HuH-7 (cell line): ENCODE results near the gene SIDT2.
"Not testable (repeated sequence)": the region's sequence is repeated elsewhere in the genome, so short reads cannot be mapped to it uniquely, and the experiment has no call there.

ENCODE experiments used
- DNase-seq: peaks from one replicate; pipeline ENCODE4 v3.0.0; 2011; ENCODE audit warnings: low spot score

Gene SIDT2

DNA sequence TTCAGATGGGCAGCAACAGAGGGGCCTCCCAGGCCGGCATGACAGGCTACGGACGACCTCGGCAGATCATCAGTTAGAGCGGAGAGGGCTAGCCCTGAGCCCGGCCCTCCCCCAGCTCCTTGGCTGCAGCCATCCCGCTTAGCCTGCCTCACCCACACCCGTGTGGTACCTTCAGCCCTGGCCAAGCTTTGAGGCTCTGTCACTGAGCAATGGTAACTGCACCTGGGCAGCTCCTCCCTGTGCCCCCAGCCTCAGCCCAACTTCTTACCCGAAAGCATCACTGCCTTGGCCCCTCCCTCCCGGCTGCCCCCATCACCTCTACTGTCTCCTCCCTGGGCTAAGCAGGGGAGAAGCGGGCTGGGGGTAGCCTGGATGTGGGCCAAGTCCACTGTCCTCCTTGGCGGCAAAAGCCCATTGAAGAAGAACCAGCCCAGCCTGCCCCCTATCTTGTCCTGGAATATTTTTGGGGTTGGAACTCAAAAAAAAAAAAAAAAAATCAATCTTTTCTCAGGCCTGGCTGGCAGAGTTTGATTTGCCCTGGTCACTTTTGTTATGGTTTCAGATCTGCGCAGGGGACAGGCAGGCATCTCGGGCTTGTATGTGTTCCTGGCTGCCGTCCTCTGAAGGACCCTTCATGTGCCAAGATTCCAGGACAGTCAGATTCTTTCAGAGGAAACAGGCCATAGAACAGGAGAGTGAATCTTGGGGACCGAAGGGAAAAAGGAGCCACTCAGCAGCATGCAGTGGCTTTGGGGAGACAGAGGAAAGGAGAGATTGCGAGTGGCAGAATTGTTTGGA, 25.9 kb downstream of the SIDT2 start:
- DNase-seq = no peak

DNA sequence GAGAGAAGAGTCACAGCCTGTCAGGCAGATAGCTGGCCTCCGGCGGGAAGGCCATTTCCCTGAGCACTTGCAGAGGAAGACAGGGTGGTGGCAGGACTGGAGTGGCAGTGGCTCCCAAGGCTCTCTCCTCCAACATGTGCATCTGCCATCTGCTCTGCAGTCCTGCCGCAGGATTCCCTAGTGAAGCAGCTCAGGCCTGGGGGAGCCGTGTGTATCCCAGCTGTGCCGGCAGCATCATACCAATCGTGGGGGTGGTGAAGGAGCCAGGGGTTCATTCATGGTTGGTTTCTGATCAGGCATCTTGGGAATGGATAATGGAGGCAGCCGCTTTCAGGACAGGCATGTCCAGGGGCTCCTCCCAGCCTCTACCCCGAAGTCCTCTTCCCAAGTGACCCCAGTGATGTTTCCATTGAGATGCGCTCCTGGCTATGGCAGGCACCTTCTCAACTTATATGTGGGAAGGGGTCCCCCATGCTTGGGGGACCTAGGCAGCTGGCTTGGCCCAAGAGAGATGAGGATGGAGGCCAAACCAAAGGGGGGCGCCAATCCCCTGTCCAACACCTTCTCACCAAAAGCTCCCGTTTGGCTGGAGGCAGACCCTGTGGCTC, 26.8 kb downstream of the SIDT2 start:
- DNase-seq = no peak

DNA sequence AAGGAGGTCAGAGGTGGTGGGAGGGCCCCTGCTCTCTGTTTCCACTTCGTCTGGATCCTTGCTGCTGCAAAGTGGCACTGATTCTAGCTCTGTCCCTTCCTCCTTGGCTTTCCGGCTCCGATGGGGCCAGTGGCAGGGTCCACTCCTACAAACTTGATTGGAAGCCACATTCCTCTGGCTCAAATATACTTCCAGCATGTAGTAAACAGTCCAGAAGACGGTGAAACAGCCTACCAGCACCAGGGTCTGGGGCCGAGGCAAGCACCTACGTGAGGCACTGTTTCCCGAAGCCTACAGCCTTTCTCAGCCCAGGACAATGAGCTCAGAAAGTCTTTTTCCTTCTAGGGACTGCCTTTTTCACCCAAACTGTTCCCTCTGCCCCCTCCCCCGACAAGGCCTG, 27.6 kb downstream of the SIDT2 start:
- not testable (repeated sequence) for DNase-seq

DNA sequence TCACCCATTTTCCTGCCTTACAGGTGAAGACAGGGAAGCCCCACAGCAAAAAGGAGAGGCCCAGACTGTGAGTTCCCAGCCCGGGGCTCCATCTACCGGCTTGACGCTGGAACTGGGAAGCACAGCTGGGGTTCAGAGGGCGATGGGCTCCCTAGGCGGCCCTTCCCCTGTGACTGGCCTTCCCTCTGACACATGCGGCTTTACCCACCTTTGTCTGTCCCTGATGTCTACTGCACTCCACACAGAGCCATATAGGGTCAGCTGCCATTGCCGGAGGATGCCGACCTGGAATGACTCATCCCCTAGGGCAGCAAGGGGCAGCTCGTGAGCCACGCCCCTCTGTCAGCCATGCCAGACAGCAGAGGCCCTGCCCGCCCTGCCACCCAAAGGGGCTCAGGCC, 28.3 kb downstream of the SIDT2 start:
- not testable (repeated sequence) for DNase-seq

DNA sequence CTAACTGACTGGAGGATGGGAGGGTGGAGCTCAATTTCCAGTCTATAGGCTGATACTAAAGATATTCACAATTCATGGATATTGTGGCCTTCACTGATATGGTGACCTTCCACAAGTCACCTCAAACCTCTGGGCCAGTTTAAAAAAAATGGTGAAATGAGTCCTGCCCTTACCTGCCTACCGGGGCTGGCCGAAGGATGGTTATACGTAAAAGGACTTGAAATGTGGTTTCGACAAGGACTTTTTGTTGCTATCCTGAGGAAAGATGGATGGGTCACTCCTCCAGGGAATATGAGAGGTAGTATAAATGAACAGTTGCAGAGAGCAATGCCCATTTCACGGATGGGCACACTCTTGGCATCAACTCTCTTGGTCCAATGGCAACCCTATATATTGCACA, 28.9 kb downstream of the SIDT2 start:
- not testable (repeated sequence) for DNase-seq

DNA sequence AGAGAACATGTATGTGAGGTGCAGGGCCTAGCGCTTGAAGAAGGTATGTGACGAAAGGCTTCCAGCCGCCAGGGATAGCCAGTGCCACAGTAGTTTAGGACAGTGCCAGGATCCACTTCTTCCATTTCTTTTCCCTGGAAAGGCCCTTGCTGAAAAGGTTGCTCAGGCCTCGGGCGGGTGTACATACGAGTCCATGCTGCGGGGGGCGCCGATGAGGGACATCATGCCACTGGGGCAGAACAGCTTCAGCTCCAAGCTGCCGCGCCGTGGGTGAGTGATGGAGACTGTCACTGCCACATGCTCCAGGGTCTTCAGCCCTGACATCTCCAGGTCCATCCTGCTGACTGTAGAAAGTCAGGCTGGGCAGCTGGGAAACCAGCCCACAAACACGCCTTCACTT, 30.2 kb downstream of the SIDT2 start:
- not testable (repeated sequence) for DNase-seq

DNA sequence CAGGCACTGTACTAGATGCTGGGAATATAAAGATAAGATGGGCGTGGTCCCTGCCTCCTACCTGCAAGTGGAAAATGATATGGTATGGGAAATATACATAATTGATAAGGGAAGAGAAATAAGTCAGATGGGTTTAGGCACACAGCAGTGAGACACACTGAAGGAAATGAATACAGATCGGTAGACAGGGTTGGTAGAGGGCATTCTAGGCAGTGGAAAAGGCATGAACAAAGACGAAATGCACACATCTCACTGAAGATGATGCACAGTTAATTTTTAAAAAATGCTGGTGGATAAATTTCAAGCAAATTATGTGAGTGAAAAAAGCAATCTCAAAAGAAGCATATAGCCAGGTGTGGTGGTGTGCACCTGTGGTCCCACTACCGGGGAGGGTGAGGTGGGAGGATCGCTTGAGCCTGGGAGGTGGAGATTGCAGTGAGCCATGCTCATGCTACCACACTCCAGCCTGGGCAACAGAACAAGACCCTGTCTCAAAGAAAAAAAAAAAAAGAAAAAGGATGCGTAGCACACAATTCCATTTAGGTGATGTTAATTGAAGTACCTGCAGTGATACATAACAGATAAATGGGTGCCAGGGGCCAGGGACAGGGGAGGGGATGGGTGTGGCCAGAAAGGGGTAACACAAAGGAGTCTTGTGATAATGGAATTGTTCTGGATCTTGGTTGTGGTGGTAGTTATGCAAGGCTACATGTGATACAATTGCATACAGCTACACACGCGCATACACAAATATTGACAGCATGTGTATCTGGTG, 31.0 kb downstream of the SIDT2 start:
- not testable (repeated sequence) for DNase-seq

DNA sequence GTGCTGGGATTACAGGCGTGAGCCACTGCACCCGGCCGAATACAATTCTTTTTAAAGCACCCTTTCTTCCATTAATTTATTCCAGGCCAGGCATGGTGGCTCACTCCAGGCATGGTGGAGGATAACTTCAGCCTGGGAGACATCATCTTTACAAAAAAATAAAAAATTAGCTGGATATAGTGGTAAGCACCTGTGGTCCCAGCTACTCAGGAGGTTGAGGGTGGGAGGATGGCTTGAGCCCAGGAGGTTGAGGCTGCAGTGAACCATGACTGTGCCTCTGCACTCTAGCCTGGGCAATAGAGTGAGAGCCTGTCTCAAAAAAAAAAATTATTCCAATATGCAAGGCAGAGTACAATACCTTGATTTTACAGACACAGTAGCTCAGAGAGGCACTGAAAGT, 32.1 kb downstream of the SIDT2 start:
- no peak for DNase-seq

DNA sequence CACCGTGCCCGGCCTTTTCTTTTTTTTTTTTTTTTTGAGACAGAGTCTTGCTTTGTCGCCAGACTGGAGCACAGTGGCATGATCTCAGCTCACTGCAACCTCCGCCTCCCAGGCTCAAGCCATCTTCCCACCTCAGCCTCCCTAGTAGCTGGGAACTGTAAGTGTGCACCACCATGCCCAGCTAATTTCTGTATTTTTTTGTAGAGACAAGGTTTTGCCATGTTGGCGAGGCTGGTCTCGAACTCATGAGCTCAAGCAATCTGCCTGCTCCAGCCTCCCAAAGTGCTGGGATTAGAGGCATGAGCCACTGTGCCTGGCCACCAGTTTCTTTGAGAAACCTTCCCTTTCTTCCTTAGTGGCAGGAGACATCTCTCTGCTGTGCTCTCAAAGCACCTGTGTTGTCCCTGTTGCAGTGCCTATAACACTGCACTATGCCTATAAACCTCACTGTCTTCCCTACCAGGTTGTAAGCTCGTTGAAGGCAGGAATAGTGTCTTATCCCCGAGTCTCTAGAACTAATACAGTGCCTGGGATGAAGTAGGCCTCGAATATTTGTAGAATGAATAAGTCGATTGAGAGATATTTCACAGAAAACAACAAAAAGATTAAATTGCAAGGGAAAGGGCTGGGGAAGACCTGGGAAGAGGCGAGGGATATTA, 34.3 kb downstream of the SIDT2 start:
- no peak for DNase-seq

DNA sequence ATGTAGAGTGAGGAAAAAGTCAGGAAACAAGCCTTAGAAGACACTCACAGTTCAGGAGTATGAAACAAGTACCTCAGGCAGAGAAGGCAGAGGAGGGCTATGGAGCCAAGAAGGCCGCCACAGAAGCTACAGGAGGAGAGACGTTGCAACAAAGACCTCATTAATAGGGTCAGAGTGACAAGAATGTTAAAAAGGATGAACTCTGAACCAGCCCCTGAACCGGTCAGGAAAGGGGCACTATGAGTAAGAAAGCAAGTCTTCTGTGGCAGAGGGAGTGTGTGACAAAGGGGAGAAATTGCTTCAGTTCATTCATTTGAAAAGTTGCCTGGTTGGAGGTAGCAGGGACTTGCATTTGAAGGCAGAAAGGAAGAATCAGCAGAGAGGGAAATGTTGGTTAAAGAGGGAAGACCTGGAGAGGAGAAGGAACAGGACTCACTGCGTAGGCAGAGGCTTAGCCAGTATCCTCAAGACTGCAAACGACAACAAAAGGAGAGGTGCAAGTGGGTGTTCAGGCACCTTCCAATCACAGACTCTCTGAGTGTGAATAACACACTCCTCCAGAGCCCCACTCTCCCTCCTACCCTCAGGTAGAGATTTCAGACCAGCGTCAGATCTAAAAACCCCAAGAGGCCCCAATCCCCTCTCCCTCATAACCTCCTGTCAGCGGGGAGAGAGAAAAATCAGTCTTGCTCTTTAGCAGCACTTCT, 36.0 kb downstream of the SIDT2 start:
- DNase-seq = no peak

DNA sequence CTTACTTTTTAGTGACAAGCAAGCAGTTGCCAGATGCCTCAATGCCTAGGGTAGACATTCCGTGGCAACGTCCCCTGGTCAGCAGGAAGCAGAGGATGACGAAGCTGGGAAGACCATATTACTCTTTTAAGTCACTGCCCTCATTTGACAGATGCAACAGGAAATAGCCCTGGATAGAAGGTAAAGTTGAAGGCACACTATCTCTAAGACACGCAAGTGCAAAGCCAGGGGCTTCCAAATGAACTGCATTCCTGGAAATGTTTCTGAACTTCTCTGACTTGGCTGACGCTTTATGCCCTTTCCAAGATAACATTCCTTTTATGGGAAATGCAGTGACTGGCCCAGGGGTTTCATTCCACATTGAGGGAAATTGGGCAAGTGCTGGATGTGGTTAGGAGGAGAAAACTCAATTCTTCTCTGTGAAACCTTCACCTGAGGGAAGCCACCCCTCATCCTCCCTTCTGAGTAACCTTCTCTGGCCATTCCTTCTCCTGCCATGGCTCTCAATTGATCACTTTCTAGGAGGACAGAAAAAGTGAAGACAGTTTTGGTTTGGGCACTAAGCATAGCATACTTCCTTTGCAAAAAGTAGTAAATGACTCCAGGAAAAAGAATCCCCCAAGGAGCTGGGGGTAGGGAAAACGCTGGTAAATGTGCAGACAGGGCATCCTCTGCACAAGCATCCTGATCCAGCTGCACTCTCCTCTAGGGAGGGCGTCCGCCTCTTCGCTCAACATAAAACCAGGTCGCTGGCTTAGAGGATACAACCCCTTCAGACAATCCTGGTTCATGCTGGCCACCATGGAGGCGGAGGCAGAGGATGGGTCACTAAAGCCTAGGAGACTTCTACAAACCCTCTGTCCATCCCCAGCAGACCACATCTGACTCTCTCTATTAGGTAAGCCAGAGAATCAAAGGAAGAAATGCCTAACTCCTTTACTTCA, 38.9 kb downstream of the SIDT2 start:
- no peak for DNase-seq

DNA sequence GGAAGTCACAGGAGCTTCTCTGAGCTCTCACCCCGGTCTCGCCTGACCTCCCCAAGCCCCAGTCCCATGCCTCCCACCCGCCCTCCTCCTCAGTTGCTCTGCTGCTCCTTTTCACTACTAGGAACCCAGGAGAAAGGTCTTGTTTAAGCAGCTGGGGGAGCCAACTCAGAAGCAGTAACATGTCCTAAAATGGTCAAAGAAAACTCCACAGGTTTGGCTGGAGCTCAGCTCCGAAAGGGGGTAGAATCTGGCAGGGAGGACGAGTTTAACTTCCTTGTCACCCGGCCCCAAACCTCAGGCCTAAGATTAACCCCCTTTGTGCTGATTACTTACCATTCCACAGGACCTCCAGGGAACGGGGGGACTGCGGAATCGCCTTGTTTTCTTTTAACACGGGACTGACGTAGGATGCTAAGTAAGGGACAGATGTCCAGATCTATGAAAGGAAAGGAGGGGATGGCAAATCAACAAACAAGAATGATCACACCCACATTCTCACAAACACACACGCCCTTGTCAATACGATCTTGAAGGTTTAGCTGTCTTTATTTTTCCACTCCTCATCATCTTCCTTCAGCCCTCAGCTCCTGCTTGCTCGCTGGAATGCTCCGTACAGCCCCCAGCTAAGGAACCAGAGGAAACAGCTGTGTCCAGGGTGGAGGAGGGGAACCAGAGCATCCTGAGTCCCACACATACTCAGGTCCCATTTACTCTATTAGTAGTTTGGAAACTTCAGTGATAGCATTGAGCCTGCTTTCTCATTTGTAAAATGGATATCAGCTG, 39.8 kb downstream of the SIDT2 start:
- DNase-seq = no peak

DNA sequence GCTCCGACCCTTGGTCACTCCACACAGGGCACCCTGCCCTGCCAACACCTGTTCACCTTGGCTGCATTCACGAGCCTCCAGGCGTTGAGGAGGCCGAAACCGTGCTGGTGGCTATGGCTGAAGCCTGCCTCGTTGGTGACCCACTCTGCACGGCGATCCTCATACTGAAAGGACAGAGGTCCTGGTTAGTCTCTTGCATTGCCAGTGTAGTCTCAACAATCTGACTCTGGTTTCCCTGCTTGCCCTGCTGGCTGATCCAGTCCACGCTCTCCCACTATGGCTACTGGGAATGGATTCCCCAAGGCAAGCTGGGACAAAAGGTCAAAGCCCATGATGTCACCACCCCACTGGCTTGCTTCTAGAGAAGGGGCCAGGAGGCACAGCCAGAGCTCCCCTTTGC, 40.5 kb downstream of the SIDT2 start:
- DNase-seq = no peak

DNA sequence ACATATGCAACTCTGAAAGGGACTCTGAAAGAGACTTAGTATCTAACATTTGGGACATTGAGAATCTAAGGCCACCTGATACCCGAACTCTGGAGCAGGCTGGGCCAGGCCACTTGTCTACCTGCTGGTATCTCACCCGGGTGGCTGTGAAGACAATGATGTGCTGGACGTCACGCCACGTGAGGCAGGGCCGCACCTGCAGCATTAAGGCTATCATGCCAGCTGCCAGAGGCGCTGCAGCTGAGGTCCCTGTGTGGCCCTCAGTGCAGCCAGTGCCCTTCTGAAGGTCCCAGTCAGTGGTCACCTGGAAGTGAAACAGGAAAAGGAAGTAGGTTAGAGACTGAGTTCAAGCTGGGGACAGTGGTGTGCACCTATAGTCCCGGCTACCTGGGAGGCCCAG, 40.9 kb downstream of the SIDT2 start:
- DNase-seq = no peak

DNA sequence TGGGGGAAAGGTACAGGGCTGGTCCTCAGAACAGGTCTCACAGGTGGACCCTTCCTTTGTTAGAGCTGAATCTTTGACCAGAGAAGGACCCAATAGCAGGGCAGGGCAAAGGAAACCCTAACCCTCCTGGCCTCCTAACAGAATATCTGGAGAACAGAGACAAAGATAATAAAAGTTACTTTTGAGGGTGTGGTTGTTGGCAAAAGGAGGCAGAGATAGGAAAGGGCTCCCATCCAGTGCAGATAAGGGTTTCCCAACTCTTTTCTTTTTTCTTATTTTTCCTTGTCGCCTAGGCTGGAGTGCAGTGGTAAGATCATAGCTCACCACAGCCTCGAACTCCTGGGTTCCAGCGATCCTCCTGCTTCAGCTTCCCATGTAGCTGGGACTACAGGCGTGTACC, 41.5 kb downstream of the SIDT2 start:
- no peak for DNase-seq

DNA sequence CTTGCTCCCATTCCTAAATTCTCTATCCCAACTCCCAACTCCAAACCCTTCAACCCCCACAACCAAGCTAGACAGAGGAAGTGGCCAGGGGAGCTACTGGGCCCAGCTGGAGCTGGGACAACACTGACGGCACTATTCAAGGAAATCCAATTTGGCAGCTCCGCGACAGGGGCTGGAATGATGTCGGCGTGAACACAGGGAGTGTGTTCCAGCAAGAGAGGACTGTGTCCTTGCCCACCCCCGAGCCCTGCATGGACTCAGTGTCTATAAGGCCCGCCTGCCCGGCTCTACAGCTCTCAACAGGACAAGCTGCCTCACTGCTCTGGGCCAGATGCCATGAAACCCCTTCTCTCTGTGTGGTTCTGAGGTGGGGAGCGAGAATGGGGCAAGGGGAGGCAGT, 42.0 kb downstream of the SIDT2 start:
- DNase-seq = no peak

DNA sequence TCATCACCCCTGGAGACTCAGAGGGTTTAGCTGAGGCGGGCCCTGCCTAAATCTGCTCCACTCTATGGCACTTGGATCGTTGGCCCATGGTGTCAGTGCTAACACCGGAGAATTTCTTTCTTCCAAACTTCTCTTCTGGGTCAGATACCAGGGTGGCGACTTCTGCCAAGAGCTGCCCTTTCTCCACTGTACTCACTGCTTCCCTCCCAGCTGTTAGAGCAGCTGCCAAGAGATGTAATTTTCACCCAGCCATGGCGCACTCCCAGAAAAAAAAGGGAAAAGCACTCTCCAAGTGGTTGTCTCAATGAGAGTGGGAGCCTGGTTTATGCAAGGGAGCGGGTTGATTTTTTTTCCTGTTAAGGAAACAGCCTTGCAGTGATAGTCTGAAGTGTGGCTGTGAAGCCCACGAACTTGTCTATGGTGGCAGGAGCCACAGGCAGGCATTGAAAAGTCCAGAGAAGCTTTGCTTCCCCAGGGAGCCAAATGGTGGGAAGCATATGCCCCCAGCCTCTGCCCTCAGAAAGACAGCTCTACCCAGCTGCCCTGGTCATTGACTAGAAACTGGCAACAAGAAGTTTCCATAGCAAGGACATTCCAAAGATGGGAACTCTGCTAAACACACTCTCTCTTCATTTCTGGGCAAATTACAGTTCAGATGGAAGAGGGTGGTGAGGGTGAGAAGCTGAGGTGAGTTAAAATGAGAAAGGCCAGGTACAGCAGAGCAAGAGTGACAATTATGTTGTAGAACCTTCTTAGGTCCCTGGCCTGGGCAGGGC, 42.6 kb downstream of the SIDT2 start:
- DNase-seq = no peak

DNA sequence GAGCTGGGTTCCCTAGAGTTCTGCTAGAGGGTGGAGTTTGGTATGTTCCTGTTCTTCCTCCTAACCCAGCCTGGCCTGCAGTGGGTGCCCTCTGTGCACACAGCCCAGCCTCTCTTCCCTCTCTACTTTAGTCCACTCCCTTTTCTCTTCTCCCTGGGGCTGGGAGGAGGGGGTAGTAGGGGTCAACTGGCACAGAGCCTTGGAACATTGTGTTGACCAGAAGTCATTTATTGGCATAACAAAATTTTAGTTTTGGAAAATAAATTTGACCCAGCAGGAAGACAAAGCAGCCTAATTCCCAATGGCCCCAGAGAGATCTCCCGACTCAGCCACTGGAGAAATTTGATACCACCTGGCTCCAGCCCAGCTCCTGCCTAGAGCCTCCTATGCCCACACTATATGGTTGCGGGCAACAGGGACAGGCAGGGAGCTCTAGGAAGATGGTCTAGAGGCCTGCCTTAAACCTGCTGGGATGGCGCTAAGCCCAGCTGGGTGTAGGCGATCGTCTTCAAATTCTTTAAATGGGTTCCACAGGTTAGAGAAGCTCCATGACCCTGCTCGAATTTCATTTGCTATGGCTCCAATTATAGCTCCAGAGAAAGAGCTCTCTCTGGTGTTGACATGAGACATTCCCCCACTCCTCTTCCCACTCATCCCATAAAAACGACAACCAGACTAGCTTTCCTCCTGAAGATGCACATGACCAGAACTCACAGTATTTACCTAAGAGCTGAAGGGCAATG, 43.4 kb downstream of the SIDT2 start:
- no peak for DNase-seq
